Mesendoderm (in vitro differentiated cells): ENCODE data around the gene FMNL3.

Source experiments
- DNase-seq: peaks from one replicate; pipeline ENCODE4 v3.0.0; 2013
- H2AK5ac ChIP-seq: 2 replicates; pipeline ENCODE4 v1.6.1; 2013; ENCODE audit warnings: low read length, inconsistent platforms
- H2BK120ac ChIP-seq: 2 replicates; pipeline ENCODE4 v1.6.1; 2013; ENCODE audit warnings: low read depth, mild to moderate bottlenecking, low read length, moderate library complexity, mixed read lengths
- H2BK15ac ChIP-seq: replicated peaks from 2 replicates; pipeline ENCODE4 v1.6.1; 2013; ENCODE audit warnings: low read depth, mild to moderate bottlenecking, moderate library complexity
- H2BK5ac ChIP-seq: 2 replicates; pipeline ENCODE4 v1.6.1; 2013; ENCODE audit warnings: low read length, inconsistent platforms
- H3K18ac ChIP-seq: 2 replicates; pipeline ENCODE4 v1.6.1; 2013; ENCODE audit warnings: mild to moderate bottlenecking, low read length, mixed read lengths
- H3K23ac ChIP-seq: one replicate; pipeline ENCODE4 v1.6.1; 2013; ENCODE audit warnings: low read length
- H3K27ac ChIP-seq: 2 replicates; pipeline ENCODE4 v1.5.1; 2013; ENCODE audit warnings: low read depth, mild to moderate bottlenecking, inconsistent platforms, low read length, moderate library complexity
- H3K27me3 ChIP-seq: 2 replicates; pipeline ENCODE4 v1.6.1; 2013; ENCODE audit warnings: low read length, control low read depth, mild to moderate bottlenecking, inconsistent platforms; ENCODE audit not compliant: insufficient read depth, poor library complexity
- H3K36me3 ChIP-seq: 2 replicates; pipeline ENCODE4 v1.6.1; 2013; ENCODE audit warnings: low read length, inconsistent platforms; ENCODE audit not compliant: control insufficient read depth, insufficient read depth
- H3K4ac ChIP-seq: one replicate; pipeline ENCODE4 v1.6.1; 2013; ENCODE audit warnings: low read depth, mild to moderate bottlenecking, low read length, moderate library complexity
- H3K4me1 ChIP-seq: 2 replicates; pipeline ENCODE4 v1.6.1; 2013; ENCODE audit warnings: low read depth, low read length, inconsistent platforms; ENCODE audit not compliant: control insufficient read depth
- H3K4me2 ChIP-seq: 2 replicates; pipeline ENCODE4 v1.6.1; 2013; ENCODE audit warnings: low read length
- H3K4me3 ChIP-seq: 2 replicates; pipeline ENCODE4 v1.5.1; 2013; ENCODE audit warnings: mild to moderate bottlenecking, low read length
- H3K56ac ChIP-seq: one replicate; pipeline ENCODE4 v1.6.1; 2013; ENCODE audit warnings: low read length
- H3K79me1 ChIP-seq: 2 replicates; pipeline ENCODE4 v1.6.1; 2013; ENCODE audit warnings: low read length, inconsistent platforms
- H3K79me2 ChIP-seq: 2 replicates; pipeline ENCODE4 v1.6.1; 2013; ENCODE audit warnings: mild to moderate bottlenecking, low read length; ENCODE audit not compliant: control insufficient read depth, insufficient read depth
- H3K9ac ChIP-seq: 2 replicates; pipeline ENCODE4 v1.6.1; 2013; ENCODE audit warnings: low read length, inconsistent platforms
- H4K5ac ChIP-seq: one replicate; pipeline ENCODE4 v1.6.1; 2013; ENCODE audit warnings: low read length
- H4K8ac ChIP-seq: one replicate; pipeline ENCODE4 v1.6.1; 2013; ENCODE audit warnings: low read depth, mild to moderate bottlenecking, control low read depth, low read length, moderate library complexity
- WGBS: extraction: QIAGEN DNeasy Blood & Tissue Kit; methylation state at CpG from one replicate; pipeline ENCODE4 v1.1.7; 2013; ENCODE audit warnings: low lambda C conversion rate, missing lambda C conversion rate; ENCODE audit not compliant: insufficient coverage; ENCODE audit errors: extremely low coverage; 5-methylcytosine and 5-hydroxymethylcytosine counted together

FMNL3 gene

DNA sequence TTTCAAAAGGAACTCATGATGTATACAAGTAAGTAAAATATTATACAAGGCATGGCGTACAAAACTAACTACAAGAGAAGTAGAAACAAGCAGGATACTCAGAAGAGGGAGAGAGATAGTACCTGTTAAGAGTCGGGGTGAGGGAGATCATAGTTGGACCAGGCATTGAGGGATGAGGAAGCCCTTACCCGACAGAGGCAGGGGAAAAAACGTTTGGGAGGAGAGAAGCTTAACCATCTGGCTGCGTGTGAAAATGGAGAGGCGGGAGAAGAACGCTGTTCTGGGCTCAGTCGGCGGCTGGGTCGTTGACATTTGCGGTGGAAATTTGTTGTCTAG is 575 bp upstream of the FMNL3 start:
- no CpG with 5 or more reads among the region's 11 CpGs for WGBS
- peaks cover 33% of the 10 kb centered on the region for H3K79me2 ChIP-seq
- no peak overlapping the region for H2BK5ac ChIP-seq
- no peak overlapping the region for H3K27ac ChIP-seq
- H4K8ac ChIP-seq, result no peak overlapping the region
- no peak overlapping the region for H3K56ac ChIP-seq
- no peaks in the 10 kb centered on the region for H3K27me3 ChIP-seq
- H2BK120ac ChIP-seq, result no peak overlapping the region
- H4K5ac ChIP-seq, result no peak overlapping the region
- H3K4me3 ChIP-seq, result no peak overlapping the region
- no peak overlapping the region for H3K4me2 ChIP-seq
- no peak overlapping the region for H3K9ac ChIP-seq
- H3K79me1 ChIP-seq, result peaks cover 15% of the 10 kb centered on the region
- peaks cover 14% of the 10 kb centered on the region for H3K4me1 ChIP-seq
- no peak for DNase-seq
- H3K23ac ChIP-seq, result no peak overlapping the region
- H2BK15ac ChIP-seq, result no peak overlapping the region
- no peaks in the 10 kb centered on the region for H3K36me3 ChIP-seq
- H3K4ac ChIP-seq, result no peak overlapping the region
- H2AK5ac ChIP-seq, result no peak overlapping the region
- H3K18ac ChIP-seq, result no peak overlapping the region

DNA sequence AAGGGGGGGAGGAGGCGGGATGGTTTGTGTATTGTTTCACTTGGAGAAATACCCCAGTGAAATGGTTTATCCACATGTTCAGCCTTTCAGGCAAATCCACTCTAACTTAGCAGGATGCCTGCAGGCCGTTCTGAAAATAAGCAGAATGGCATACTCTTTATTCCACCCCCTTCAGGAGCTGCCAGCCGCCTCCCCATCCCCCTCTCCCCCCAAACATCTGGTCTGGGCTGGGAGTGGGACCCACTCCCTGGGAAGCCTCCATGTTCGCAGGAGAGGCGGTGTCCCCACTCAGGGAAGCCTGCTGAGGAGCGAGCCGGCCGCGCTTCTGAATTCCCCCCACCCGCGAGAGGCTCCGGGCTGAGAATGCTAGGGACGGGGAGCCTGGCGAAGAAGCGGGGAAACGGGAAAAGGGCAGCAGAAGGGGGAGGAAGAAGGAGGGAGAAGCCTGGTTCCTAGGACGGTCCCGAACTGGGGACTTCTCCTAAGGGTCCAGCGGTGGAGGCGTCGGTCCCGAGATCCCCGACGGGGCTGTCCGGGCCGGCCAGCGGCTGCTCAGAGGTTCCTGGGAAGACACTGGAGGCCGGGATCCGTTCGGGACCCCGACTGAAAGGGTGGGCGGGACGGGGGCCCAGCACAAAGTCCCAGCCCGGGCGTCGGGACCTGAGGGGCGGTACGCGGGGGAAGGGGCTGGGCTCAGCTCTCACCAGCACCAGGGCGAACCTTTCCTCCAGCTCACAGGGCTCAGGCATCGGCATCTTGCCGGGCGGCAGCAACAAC is 666 bp downstream of the FMNL3 start:
- Histone ChIP-seq H3K79me1 (peaks cover 16% of the 10 kb centered on the region), H3K27ac (peak overlapping the region; percentile 90), H3K36me3 (no peaks in the 10 kb centered on the region), H3K56ac (peak overlapping the region; percentile 93), H3K18ac (peak overlapping the region; percentile 93), H3K4me3 (peak overlapping the region; percentile 81), H2AK5ac (peak overlapping the region; percentile 27), H3K9ac (peak overlapping the region; percentile 91), H4K5ac (no peak overlapping the region), H3K79me2 (peaks cover 40% of the 10 kb centered on the region), H3K23ac (peak overlapping the region; percentile 84), H3K4me2 (peak overlapping the region; percentile 84), H2BK15ac (peak overlapping the region; percentile 1), H2BK120ac (peak overlapping the region; percentile 86), H4K8ac (no peak overlapping the region), H3K4ac (peak overlapping the region; percentile 61), H2BK5ac (no peak overlapping the region), H3K27me3 (no peaks in the 10 kb centered on the region), H3K4me1 (peaks cover 14% of the 10 kb centered on the region)
- peak; percentile 72 for DNase-seq
- WGBS, result no CpG with 5 or more reads among the region's 43 CpGs

DNA sequence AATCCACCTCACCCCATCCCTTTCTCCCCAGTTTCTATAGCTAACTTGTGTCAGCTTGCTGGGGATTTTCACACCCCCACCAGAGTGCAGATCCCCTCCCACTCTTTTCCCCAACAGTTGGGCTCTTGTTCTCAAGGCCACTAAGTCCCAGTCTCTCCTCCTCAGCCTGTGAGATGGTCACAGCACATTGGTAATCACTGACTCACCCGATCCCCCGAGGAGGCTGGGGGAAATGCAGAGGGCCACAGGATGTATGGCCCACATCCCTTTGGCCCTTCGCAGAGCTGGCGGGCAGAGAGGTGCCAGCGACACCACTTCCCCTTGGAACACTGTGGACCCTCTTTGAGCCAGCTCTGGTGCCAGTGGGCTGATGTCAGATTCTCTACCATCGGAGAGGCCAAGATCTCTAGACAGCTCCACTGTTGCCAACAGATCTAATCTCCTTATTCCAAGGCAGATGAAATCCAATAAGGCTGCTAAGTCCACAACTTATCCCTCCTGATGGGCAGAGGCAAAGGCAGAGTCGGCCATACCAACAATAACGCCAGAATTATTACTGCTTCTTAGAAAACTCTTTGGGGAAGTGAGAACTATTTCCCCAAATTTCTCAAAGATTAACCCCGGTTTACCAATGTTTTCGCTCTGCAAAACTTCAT is 1.6 kb downstream of the FMNL3 start:
- Histone ChIP-seq H2BK120ac (no peak overlapping the region), H3K56ac (peak overlapping the region; percentile 93), H4K5ac (no peak overlapping the region), H3K9ac (peak overlapping the region; percentile 91), H3K27ac (no peak overlapping the region), H2AK5ac (peak overlapping the region; percentile 62), H4K8ac (no peak overlapping the region), H3K79me1 (peaks cover 16% of the 10 kb centered on the region), H3K18ac (peak overlapping the region; percentile 93), H3K23ac (peak overlapping the region; percentile 100), H3K4ac (no peak overlapping the region), H3K4me3 (no peak overlapping the region), H3K4me1 (peaks cover 14% of the 10 kb centered on the region), H3K79me2 (peaks cover 40% of the 10 kb centered on the region), H2BK5ac (no peak overlapping the region), H3K27me3 (no peaks in the 10 kb centered on the region), H2BK15ac (no peak overlapping the region), H3K4me2 (peak overlapping the region; percentile 84), H3K36me3 (no peaks in the 10 kb centered on the region)
- peak; percentile 82 for DNase-seq
- no CpG with 5 or more reads among the region's 10 CpGs for WGBS

- H3K4me3 ChIP-seq, result no peak overlapping the region
- H3K4me2 ChIP-seq, result no peak overlapping the region
- no peak overlapping the region for H3K9ac ChIP-seq
- H3K18ac ChIP-seq, result no peak overlapping the region
- no peak overlapping the region for H2BK15ac ChIP-seq
- peaks cover 16% of the 10 kb centered on the region for H3K79me1 ChIP-seq
- H2BK5ac ChIP-seq, result no peak overlapping the region
- WGBS, result no CpG with 5 or more reads among the region's 3 CpGs
- no peak overlapping the region for H4K8ac ChIP-seq
- H3K79me2 ChIP-seq, result peaks cover 40% of the 10 kb centered on the region
- no peak overlapping the region for H2BK120ac ChIP-seq
- H4K5ac ChIP-seq, result no peak overlapping the region
- H2AK5ac ChIP-seq, result no peak overlapping the region
- no peaks in the 10 kb centered on the region for H3K27me3 ChIP-seq
- H3K56ac ChIP-seq, result no peak overlapping the region
- no peak overlapping the region for H3K4ac ChIP-seq
- no peak overlapping the region for H3K23ac ChIP-seq
- no peak for DNase-seq
- H3K4me1 ChIP-seq, result peaks cover 19% of the 10 kb centered on the region
- H3K27ac ChIP-seq, result no peak overlapping the region
- H3K36me3 ChIP-seq, result no peaks in the 10 kb centered on the region
Observed at GRCh38 chr12:49703647-49704137, 3.5 kb downstream of the FMNL3 start.

DNA sequence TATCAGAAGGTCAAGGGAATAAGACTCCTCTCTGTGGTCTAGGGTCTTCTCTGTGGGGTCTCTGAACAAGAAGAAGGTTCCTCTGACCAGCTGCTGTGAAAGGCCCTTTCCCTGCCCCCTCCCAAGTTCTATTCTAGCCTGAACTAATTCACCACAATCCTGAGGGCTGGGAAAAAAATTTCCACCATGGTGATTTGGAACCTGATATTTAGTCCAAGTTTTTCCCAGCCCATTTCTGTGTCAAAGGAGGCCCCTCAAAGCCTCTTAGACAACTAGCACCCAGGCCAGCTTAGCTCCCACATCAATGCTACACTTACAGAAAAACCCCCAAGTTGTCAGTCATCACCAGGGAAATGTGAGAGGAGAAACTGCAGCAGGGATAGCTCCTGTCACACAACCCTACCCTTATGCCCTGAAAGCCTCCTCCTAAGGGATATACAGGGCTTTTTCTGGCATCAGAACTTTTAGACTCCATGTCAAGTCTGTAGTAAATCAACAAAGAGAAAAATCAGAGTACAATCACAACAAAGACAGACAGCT is 4.5 kb downstream of the FMNL3 start:
- DNase-seq, result no peak
- H3K9ac ChIP-seq, result no peak overlapping the region
- peak overlapping the region; percentile 11 for H3K27ac ChIP-seq
- H3K79me2 ChIP-seq, result peaks cover 40% of the 10 kb centered on the region
- peaks cover 18% of the 10 kb centered on the region for H3K79me1 ChIP-seq
- H2BK5ac ChIP-seq, result no peak overlapping the region
- no peak overlapping the region for H3K23ac ChIP-seq
- H3K4me1 ChIP-seq, result peaks cover 27% of the 10 kb centered on the region
- H3K4ac ChIP-seq, result no peak overlapping the region
- no peak overlapping the region for H3K18ac ChIP-seq
- H2AK5ac ChIP-seq, result no peak overlapping the region
- H2BK15ac ChIP-seq, result no peak overlapping the region
- no peak overlapping the region for H4K5ac ChIP-seq
- H3K27me3 ChIP-seq, result no peaks in the 10 kb centered on the region
- no peak overlapping the region for H2BK120ac ChIP-seq
- H3K4me2 ChIP-seq, result no peak overlapping the region
- H3K56ac ChIP-seq, result no peak overlapping the region
- H3K4me3 ChIP-seq, result no peak overlapping the region
- H4K8ac ChIP-seq, result no peak overlapping the region
- no peaks in the 10 kb centered on the region for H3K36me3 ChIP-seq
